ENCODE results near the gene NR1I3.

DNA sequence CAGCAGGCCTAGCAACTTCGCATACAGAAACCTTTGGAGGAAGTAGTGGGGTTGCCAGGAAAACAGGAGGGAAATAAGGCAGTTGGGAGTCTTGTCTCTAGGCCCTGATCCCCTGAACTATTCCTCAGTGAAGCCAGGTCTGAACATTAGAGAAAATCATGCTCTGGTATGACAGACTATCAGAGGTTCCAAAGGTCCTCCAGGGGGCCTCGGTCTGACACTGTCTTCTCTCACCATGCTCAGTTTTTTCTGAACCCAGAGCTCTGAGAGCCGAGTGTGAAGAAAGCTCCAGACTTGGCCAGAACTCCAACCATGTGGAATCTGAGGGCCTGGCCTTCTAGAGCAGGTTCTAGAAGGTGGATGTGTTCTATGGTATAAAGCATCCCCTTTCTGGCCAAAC, 8.1 kb downstream of the NR1I3 start:
- TF ChIP-seq, protein P1, sequence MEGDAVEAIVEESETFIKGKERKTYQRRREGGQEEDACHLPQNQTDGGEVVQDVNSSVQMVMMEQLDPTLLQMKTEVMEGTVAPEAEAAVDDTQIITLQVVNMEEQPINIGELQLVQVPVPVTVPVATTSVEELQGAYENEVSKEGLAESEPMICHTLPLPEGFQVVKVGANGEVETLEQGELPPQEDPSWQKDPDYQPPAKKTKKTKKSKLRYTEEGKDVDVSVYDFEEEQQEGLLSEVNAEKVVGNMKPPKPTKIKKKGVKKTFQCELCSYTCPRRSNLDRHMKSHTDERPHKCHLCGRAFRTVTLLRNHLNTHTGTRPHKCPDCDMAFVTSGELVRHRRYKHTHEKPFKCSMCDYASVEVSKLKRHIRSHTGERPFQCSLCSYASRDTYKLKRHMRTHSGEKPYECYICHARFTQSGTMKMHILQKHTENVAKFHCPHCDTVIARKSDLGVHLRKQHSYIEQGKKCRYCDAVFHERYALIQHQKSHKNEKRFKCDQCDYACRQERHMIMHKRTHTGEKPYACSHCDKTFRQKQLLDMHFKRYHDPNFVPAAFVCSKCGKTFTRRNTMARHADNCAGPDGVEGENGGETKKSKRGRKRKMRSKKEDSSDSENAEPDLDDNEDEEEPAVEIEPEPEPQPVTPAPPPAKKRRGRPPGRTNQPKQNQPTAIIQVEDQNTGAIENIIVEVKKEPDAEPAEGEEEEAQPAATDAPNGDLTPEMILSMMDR (IDR thresholded peaks at IDR 0.05): no peak
- no peak for TF ChIP-seq POLR2AphosphoS5 (IDR thresholded peaks at IDR 0.05)
- TF ChIP-seq POLR2A (IDR thresholded peaks at IDR 0.05): no peak

Measured in gastroesophageal sphincter (tissue), 3 donors.